GM19467 (cell line): ENCODE results near the gene RASGRF2.
"Not testable (repeated sequence)": the region's sequence is repeated elsewhere in the genome, so short reads cannot be mapped to it uniquely, and the experiment has no call there.

Source experiments
- ATAC-seq: cut with Tn5 transposase; IDR thresholded peaks from one replicate; pipeline ENCODE4 v1.9.1; 2021; ENCODE audit warnings: mild to moderate bottlenecking, moderate library complexity; ENCODE audit not compliant: unreplicated experiment

RASGRF2 gene

GRCh38 chr5:81068635-81069034, 108.5 kb downstream of the RASGRF2 start:
- no peak for ATAC-seq

GRCh38 chr5:81069990-81070389, 109.8 kb downstream of the RASGRF2 start:
- no peak for ATAC-seq

GRCh38 chr5:81070571-81071255, 110.5 kb downstream of the RASGRF2 start:
- no peak for ATAC-seq

GRCh38 chr5:81075041-81075440, 114.9 kb downstream of the RASGRF2 start:
- no peak for ATAC-seq

GRCh38 chr5:81077105-81077504, 116.9 kb downstream of the RASGRF2 start:
- no peak for ATAC-seq

GRCh38 chr5:81078930-81079329, 118.8 kb downstream of the RASGRF2 start:
- no peak for ATAC-seq

- ATAC-seq, result no peak
These were observed 120.8 kb downstream of the RASGRF2 start for GRCh38 chr5:81080809-81081460.

GRCh38 chr5:81081461-81081835, 121.3 kb downstream of the RASGRF2 start:
- no peak for ATAC-seq

- ATAC-seq, result no peak
These were observed 126.7 kb downstream of the RASGRF2 start for GRCh38 chr5:81086881-81087281.

GRCh38 chr5:81091199-81091598, 131.0 kb downstream of the RASGRF2 start:
- ATAC-seq, result no peak

- no peak for ATAC-seq
These were observed 133.5 kb downstream of the RASGRF2 start for GRCh38 chr5:81093536-81094196.

GRCh38 chr5:81095835-81096234, 135.7 kb downstream of the RASGRF2 start:
- ATAC-seq, result no peak

GRCh38 chr5:81097713-81098112, 137.6 kb downstream of the RASGRF2 start:
- no peak for ATAC-seq

GRCh38 chr5:81105261-81105877, 145.2 kb downstream of the RASGRF2 start:
- ATAC-seq, result no peak

- ATAC-seq, result no peak
These were observed 155.1 kb downstream of the RASGRF2 start for GRCh38 chr5:81115261-81115660.

GRCh38 chr5:81117566-81117965, 157.4 kb downstream of the RASGRF2 start:
- no peak for ATAC-seq

GRCh38 chr5:81121273-81121672, 161.1 kb downstream of the RASGRF2 start:
- ATAC-seq, result no peak

- no peak for ATAC-seq
These were observed 161.9 kb downstream of the RASGRF2 start for GRCh38 chr5:81121836-81122630.

- ATAC-seq, result not testable (repeated sequence)
These were observed 164.5 kb downstream of the RASGRF2 start for GRCh38 chr5:81124689-81125088.

- no peak for ATAC-seq
These were observed 165.8 kb downstream of the RASGRF2 start for GRCh38 chr5:81125959-81126358.

GRCh38 chr5:81128416-81128815, 168.3 kb downstream of the RASGRF2 start:
- ATAC-seq, result no peak
